ENCODE results near the gene EOMES.

Gene EOMES

GRCh38 chr3:27723815-27724458 is 1.8 kb upstream of the EOMES start:
- Histone ChIP-seq H3K4me2 (no peak overlapping the region), H3K9me3 (replicated peaks in 1 of 11) (peaks cover 58 to 65% (median 61%) of the 10 kb centered on the region in 11 experiments), H3K9ac (no peak overlapping the region), H3K36me3 (no peaks in the 10 kb centered on the region; a peak in 1 of 22 replicates), H3K4me3 (no peak overlapping the region), H3K27ac (no peak overlapping the region), H4K20me1 (no peaks in the 10 kb centered on the region), H3K4me1 (no peaks in the 10 kb centered on the region), H3K27me3 (peaks cover 37 to 56% (median 46%) of the 10 kb centered on the region in 11 experiments)
- no peak for TF ChIP-seq Cebpa-rat (IDR thresholded peaks at IDR 0.05)

- H4K20me1 ChIP-seq: no peaks in the 10 kb centered on the region
- no peak overlapping the region for H3K27ac ChIP-seq
- no peaks in the 10 kb centered on the region; a peak in 1 of 22 replicates for H3K36me3 ChIP-seq
- peaks cover 53 to 60% (median 56%) of the 10 kb centered on the region in 11 experiments for H3K9me3 ChIP-seq (replicated peaks in 1 of 11)
- H3K4me1 ChIP-seq: no peaks in the 10 kb centered on the region
- no peak overlapping the region for H3K9ac ChIP-seq
- H3K4me3 ChIP-seq: no peak overlapping the region
- TF ChIP-seq Cebpa-rat (IDR thresholded peaks at IDR 0.05): no peak
- H3K4me2 ChIP-seq: no peak overlapping the region
- H3K27me3 ChIP-seq: peaks cover 42 to 56% (median 50%) of the 10 kb centered on the region in 11 experiments
Observed at GRCh38 chr3:27723456-27723814, 1.3 kb upstream of the EOMES start.

GRCh38 chr3:27723001-27723445 is 900 bp upstream of the EOMES start:
- Histone ChIP-seq H3K9ac (no peak overlapping the region), H4K20me1 (no peaks in the 10 kb centered on the region), H3K27ac (no peak overlapping the region), H3K27me3 (peaks cover 45 to 58% (median 53%) of the 10 kb centered on the region in 11 experiments), H3K4me1 (no peaks in the 10 kb centered on the region), H3K4me3 (no peak overlapping the region), H3K36me3 (no peaks in the 10 kb centered on the region; a peak in 1 of 22 replicates), H3K9me3 (replicated peaks in 1 of 11) (peaks cover 49 to 58% (median 55%) of the 10 kb centered on the region in 11 experiments), H3K4me2 (no peak overlapping the region)
- TF ChIP-seq Cebpa-rat (IDR thresholded peaks at IDR 0.05): no peak

- Histone ChIP-seq H3K9me3 (replicated peaks in 1 of 11) (peaks cover 48 to 62% (median 55%) of the 10 kb centered on the region in 11 experiments), H3K27ac (no peak overlapping the region), H3K9ac (no peak overlapping the region), H3K4me1 (no peaks in the 10 kb centered on the region), H4K20me1 (no peaks in the 10 kb centered on the region), H3K36me3 (no peaks in the 10 kb centered on the region; a peak in 1 of 22 replicates), H3K27me3 (peaks cover 63 to 77% (median 72%) of the 10 kb centered on the region in 11 experiments), H3K4me3 (peak overlapping the region in 5 of 10 experiments; percentile 7 to 32 (median 20); a peak in 3 of 20 replicates), H3K4me2 (no peak overlapping the region)
- no peak for TF ChIP-seq Cebpa-rat (IDR thresholded peaks at IDR 0.05)
Observed at GRCh38 chr3:27720899-27721716, 1.0 kb downstream of the EOMES start.

GRCh38 chr3:27719314-27720003 is 2.7 kb downstream of the EOMES start:
- Histone ChIP-seq H3K4me2 (no peak overlapping the region), H3K27ac (no peak overlapping the region), H3K9ac (no peak overlapping the region), H3K9me3 (replicated peaks in 1 of 11) (peaks cover 45 to 64% (median 51%) of the 10 kb centered on the region in 11 experiments), H3K27me3 (peaks cover 79 to 94% (median 89%) of the 10 kb centered on the region in 11 experiments), H3K4me1 (peaks cover 0 to 8% (median 2%) of the 10 kb centered on the region in 10 experiments; a peak in 4 of 20 replicates), H3K4me3 (no peak overlapping the region), H4K20me1 (peaks cover 0 to 5% (median 0%) of the 10 kb centered on the region in 11 experiments; a peak in 2 of 22 replicates), H3K36me3 (no peaks in the 10 kb centered on the region; a peak in 1 of 22 replicates)
- TF ChIP-seq Cebpa-rat (IDR thresholded peaks at IDR 0.05): no peak

- Histone ChIP-seq H3K36me3 (no peaks in the 10 kb centered on the region), H3K4me1 (peaks cover 4 to 13% (median 10%) of the 10 kb centered on the region in 10 experiments; a peak in 13 of 20 replicates), H3K4me3 (no peak overlapping the region), H3K27me3 (peaks cover 89 to 100% (median 98%) of the 10 kb centered on the region in 11 experiments), H4K20me1 (peaks cover 0 to 14% (median 0%) of the 10 kb centered on the region in 11 experiments; a peak in 5 of 22 replicates), H3K9me3 (replicated peaks in 1 of 11) (peaks cover 36 to 57% (median 41%) of the 10 kb centered on the region in 11 experiments), H3K9ac (no peak overlapping the region), H3K27ac (no peak overlapping the region), H3K4me2 (no peak overlapping the region)
- TF ChIP-seq Cebpa-rat (IDR thresholded peaks at IDR 0.05): no peak
Observed at GRCh38 chr3:27718459-27718858, 3.7 kb downstream of the EOMES start.

- Histone ChIP-seq H3K36me3 (no peaks in the 10 kb centered on the region), H3K27ac (no peak overlapping the region), H3K4me2 (no peak overlapping the region), H3K9me3 (replicated peaks in 1 of 11) (peaks cover 25 to 56% (median 39%) of the 10 kb centered on the region in 11 experiments), H4K20me1 (peaks cover 0 to 18% (median 0%) of the 10 kb centered on the region in 11 experiments; a peak in 6 of 22 replicates), H3K4me3 (no peak overlapping the region), H3K4me1 (peaks cover 9 to 24% (median 16%) of the 10 kb centered on the region in 10 experiments; a peak in 14 of 20 replicates), H3K9ac (no peak overlapping the region), H3K27me3 (peaks cover 96 to 100% (median 99%) of the 10 kb centered on the region in 11 experiments)
- TF ChIP-seq Cebpa-rat (IDR thresholded peaks at IDR 0.05): no peak
Observed at GRCh38 chr3:27717200-27717852, 4.8 kb downstream of the EOMES start.

- TF ChIP-seq Cebpa-rat (IDR thresholded peaks at IDR 0.05): no peak
- peaks cover 0 to 18% (median 0%) of the 10 kb centered on the region in 11 experiments; a peak in 6 of 22 replicates for H4K20me1 ChIP-seq
- no peak overlapping the region for H3K27ac ChIP-seq
- H3K9me3 ChIP-seq (replicated peaks in 1 of 11): peaks cover 15 to 47% (median 29%) of the 10 kb centered on the region in 11 experiments
- H3K4me3 ChIP-seq: no peak overlapping the region
- H3K9ac ChIP-seq: no peak overlapping the region
- H3K27me3 ChIP-seq: peaks cover 88 to 99% (median 97%) of the 10 kb centered on the region in 11 experiments
- H3K36me3 ChIP-seq: no peaks in the 10 kb centered on the region
- no peak overlapping the region for H3K4me2 ChIP-seq
- H3K4me1 ChIP-seq: peaks cover 9 to 27% (median 17%) of the 10 kb centered on the region in 10 experiments; a peak in 14 of 20 replicates
Observed at GRCh38 chr3:27716309-27716708, 5.8 kb downstream of the EOMES start.

Data from BLaER1 treated with 17β-estradiol and CSF1 and Interleukin-3, amounts not matched to agents 10 nM and 100 nM (cell line).